NCI-H446 (cell line): Measurements from ENCODE around the gene UCK2.

Source experiments
- DNase-seq, 2 experiments: peaks; one replicate each; lab custom pipeline; 2025; lab: John Stamatoyannopoulos, UW

The UCK2 gene

DNA sequence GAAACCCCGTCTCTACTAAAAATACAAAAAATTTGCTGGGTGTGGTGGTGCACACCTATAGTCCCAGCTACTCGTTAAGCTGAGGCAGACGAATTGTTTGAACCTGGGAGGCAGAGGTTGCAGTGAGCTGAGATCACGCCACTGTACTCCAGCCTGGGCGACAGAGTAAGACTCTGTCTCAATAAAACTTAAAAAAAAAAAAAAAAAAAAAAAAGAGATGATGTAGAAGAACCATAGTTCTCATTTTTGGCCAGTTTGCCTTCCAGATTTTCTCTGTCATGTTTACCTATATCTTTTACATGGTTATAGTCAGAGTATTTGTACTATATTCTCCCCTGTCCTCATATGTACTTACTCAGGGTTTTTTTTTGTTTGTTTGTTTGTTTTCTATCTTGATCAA lies 53.6 kb downstream of the UCK2 start:
- DNase-seq, result no peak

DNA sequence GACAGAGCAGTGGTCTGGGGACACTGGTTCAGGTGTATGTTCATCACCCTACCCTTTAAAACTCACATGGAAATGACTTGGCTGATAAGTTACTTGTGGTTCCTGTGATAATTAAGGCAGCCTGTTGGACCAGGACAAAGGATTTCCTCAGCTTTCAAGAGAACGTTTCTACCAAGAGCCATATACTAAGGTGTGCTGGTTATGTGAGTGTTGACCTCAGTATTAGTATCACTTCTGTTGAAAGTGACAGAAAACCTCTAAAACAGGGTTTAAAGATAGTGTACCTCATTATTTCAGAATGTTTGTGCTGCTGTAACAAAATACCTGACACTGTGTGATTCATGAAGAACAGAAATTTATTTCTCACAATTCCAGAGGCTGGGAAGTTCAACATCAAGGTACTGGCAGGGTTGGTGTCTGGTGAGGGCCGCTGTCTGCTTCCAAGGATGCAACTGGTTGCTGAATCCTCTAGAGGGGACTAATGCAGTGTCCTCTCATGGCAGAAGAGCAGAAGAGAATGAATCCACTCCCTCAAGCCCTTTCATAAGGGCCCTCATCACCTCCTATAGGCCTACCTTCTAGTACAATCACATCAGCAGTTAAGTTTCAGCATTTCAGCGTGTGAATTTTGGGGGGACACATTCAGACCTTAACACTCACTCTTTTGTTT lies 54.9 kb downstream of the UCK2 start:
- DNase-seq, result no peak

DNA sequence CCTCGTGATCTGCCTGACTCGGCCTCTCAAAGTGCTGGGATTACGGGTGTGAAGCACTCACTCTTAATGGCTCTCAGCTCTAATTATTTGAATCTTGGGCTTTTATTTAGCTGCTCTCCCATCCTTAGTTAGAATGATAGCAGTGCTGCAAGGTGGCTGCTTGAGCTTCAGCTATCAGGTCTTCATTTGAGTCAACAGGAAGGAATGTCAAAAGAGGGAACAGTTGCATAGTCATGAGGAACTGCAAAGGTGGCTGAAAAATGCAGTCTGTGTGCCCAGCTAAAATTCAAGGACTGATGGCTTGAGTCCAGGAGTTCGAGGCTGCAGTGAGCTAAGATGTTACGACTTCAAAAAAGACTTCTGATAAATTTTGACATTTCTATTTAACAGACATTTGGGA lies 55.6 kb downstream of the UCK2 start:
- DNase-seq, result no peak

DNA sequence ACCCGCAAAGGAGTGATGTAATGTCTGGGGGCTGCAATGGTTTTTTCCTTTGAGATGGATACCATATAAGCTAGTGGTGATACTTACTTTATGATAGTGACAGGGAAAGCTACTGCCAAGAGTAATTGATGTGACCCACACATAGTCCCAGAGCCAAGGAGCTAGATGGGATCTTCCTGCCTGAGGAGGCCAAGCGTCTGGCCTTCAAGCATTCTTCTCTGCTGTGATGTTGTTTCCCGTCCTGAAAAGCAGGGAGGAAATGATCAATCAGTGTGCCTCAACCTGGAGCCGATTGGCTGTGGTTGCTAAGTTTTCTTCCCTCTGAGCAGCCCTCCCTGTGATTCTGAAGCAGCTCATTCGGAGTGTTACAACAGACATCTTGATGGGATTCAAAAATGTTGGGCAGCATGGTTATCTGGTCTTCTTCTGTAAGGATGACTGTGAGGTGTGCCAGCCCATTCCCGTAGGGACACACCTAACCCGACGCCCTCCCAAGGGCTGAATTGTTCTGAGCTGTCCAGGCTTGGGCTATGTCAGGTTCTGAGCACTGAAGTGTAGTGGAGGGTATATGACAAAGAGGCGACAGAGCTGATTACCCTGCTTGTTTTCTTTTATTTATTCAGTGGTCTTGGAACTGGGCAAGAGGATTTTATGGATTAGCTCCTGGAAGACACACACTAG lies 56.7 kb downstream of the UCK2 start:
- no peak for DNase-seq

DNA sequence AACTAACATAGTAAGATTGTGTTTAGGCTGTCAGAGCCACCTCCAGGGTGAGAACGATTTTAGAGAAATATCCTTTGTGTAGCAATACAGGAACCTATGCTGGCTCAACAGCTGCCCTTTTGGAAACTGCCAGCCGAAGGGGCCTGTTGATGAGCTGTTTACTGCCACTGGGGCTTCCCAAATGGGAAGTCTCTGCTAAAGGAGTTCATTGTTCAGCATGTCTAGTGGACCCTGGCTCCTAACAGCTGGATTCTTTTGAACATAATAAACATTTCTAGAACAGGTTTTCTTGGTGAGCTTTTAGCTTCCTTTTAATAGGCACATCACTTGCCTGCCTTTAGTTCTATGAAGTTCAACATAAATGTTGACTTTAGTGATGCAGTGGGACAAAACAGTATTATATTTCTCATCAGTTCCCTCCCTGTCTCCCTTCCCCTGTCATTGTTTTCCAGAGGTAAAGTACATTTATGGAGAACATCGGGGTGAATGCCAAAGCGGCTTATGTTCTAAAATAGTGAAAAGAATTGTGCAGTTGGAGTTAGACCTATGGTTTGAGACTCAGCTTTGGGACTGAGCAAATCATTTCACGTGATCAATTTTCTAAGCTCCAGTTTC lies 57.4 kb downstream of the UCK2 start:
- no peak for DNase-seq

DNA sequence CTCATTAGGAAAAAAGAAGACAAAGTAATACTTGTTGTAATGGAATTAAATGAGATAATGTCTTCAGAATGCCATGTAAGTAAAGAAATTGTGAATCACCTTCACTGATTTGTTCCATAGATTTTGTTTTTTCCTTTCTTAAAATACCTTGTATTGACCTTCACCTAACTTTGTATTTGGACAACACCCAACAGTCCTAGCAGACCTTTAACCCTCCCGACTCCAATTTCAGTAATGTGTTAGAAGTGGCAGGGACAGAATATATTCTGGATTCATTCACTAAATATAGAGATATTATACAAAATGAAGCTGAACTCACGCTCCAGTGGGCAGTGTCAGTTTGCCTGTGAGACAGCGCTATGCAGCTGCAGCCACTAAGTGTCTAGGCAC lies 57.9 kb downstream of the UCK2 start:
- DNase-seq, result no peak

DNA sequence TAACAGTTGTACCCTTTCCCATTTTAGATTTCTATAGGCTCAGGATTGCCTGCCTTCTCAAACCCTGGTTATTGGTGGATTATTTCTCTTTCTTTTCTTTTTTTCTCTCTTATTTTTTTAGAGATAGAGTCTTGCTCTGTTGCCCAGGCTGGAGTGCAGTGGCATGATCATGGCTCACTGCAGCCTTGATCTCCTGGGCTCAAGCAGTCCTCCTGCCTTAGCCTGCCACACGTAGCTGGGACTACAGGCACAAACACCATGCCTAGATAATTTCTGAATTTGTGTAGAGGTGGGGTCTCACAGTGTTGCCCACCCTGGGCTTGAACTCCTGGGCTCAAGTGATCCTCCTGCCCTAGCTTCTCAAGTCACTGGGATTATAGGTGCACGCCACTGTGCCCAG lies 58.8 kb downstream of the UCK2 start:
- no peak for DNase-seq

DNA sequence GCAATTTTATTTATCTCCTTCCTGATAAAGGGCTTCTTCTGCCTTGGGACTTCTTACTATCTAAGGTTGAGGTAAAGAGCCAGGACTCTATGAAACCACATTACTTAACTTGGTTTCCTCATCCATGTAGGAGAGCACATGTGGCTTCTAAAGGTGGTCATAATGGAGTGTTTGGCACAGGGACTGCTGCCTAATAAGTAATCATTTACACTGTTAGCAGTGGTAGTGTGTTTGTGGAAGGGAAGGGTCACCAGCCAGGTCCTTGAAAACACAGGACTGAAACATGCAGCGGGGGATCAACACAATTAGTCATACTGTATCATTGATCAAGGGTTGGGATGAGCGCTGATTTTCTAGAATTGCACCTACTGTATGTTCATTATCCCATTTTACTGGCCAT lies 59.6 kb downstream of the UCK2 start:
- DNase-seq, result no peak

DNA sequence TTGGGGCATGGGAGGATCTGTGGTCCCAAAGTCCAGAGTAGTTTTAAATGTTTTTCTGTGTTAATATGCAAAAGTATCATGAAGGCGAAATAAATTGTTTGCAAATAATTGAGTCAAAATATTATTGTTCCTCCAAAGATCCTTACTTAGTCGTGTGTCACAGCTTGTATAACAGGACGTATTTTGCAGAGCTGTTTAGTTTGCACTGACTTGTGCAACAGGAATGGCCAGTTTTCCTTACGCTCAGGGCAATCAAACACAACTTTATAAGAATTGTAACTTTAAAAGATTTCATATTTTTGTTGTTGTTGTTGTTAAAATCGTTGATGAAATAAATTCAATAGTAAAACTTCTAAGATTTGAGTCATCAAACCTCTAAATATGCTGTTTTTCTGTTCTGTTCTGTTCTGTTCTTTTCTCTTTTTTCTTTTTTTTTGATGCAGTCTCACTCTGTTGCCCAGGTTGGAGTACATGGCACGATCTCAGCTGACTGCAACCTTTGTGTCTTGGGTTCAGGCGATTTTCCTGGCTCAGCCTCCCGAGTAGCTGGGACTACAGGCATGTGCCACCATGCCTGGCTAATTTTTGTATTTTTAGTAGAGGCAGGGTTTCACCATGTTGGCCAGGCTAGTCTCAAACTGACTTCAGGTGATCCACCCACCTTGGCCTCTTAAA lies 60.6 kb downstream of the UCK2 start:
- no peak for DNase-seq

DNA sequence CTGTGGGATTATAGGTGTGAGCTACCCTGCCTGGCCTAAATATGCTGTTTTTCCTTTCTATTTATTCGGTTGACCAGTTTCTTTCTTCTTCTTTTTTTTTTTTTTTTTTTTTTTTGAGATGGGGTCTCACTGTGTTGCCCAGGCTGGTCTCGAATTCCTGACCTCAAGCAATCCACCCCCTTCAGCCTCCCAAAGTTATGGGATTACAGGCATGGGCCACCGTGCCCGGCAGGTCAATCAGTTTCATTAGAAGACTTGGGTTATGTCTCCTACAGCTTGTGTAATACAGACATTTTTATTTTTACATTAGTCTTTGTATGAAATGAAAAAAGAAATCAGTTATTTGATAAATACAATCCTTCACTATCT lies 61.1 kb downstream of the UCK2 start:
- no peak for DNase-seq

DNA sequence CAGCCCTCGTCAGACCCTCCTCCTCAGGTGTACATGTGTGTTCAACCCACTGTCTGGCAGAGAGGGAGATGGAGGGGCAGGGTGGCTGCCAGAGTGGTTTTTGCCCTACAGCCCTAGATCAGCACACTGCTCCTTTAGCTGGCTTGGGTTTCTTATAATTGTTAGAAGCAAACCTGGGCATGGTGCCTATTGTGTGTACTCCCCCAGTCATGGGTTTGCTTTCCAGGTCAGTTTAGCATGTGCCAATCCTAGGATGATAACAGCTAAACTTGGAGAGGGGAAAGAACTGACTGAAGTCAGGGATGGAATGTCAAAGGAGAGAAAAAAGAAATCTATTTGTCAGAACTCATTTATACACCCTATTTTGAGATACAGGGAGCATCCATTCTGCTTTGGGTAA lies 63.3 kb downstream of the UCK2 start:
- no peak for DNase-seq

DNA sequence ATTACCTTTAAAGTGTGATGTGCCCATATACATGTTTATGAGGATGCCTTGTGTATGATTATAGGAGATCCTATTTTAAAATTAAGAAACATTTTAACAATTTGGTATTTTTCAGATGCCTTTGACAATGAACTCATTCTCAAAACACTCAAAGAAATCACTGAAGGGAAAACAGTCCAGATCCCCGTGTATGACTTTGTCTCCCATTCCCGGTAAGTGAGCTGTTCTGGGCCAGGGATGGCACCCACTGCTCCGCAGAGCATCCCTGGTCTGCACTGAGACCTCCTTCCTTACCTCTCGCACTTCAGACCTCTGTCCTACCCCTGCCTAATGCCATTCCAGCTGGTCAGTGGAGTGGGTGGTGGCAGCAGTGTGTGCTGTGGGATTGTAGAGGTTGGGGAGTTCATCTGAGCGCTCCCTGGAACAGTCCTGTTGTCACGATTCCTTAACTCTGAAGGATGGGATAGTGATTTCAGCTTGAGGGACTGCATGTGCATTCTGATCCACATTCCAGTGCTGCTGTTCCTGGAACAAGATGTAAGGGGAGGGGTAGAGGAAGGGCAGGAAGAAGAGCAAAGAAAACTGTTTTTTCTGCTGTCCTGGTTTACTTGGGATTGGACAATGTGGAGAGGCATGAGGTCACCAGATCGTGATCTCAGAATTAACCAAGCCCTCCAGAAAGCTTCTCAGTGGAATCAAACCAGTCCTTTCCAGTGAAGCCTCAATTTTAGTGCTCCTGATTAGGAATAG lies 63.9 kb downstream of the UCK2 start:
- DNase-seq, result no peak

DNA sequence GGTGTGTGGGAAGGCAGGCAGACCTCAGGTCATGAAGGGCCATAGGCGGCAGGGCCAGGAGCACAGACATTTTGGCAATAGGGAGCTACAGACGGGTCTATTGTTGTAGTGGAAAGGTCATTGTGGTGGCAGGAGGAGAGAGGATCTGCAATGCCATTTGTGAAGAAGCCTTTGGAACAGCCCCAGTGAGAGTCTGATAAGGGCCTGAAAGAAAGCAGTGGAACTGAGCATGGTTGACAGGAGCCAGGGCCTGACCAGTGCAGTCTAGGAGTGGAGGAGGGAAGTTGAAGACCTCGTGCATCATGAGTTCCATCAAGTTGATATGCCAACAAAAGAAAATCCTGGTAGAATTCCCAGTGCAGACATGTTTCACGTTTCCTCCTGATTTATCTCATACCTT lies 65.5 kb downstream of the UCK2 start:
- DNase-seq, result no peak

DNA sequence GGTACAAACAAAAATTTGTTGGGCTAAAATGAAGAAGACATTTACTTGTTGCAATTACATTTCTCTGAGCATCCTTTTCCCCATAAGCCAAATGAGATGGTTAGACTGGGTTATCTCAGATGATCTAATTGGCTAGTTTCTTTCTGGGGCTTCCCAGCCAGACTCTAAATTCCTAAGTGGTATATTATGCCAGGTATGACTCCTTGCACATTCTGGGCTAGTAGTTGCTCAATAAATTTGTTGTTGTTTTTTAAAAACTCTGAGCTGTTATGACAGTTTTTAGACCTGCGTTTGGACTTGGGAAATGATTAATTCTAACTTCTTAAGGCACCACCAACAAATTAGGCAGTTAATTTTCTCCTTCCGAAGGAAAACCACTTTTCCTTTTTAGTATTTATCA lies 66.1 kb downstream of the UCK2 start:
- no peak for DNase-seq

DNA sequence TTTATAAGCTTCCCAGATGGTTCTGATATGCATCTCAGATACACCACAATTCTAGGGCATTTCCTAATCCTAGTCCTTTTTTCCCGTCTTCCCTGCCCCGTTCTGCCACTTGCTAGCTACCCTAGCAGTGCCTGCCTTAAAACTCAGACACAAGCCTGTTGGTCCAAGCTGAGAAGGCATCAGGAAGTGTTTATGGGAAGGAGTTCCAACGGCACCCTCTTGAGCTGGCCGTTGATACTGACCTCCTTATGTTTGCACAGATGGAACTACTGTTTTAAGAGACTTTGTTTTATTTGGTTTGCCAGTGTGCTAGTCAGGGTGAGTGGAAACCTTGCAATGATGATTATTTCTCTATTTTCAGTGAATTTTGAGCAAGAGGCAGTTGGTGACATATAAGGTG lies 67.2 kb downstream of the UCK2 start:
- DNase-seq, result no peak

DNA sequence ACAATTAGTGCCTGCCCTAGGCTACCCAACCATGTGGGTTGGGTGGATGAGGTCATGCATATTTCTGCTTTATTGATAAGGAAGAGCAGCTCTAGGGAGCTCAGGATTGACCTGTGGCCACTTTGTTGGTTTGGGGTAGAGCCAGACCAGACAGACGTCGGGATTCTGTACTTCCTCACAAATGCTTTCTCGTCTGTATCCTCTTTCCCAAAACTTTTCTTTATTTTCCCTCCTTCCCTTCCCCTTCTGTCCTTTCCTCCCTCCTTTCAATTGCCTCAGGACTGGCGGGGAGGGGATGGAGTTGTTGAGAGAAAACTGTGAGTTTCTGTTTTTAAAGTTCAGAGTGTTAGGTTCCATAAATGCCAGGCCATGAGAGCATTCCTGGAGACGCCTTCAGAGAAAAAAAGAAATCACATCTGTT lies 68.0 kb downstream of the UCK2 start:
- no peak for DNase-seq

DNA sequence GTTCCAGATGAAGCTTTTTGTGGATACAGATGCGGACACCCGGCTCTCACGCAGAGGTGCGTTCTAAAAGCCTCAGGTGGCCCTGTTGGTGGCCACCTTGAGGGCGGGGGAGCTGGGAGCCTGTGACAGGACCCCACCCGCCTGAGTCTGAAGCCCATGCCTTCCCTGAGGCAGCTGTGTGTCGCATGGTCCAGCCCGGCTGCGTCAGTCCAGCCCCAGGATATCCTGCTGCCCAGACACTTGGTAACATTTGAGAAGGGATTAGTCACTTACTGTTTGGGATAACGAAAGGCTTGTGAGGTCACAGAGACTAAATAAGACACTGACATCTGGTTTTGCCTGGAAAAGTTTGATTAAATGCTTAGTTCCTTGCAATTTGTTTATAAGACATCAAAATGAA lies 68.9 kb downstream of the UCK2 start:
- no peak for DNase-seq

DNA sequence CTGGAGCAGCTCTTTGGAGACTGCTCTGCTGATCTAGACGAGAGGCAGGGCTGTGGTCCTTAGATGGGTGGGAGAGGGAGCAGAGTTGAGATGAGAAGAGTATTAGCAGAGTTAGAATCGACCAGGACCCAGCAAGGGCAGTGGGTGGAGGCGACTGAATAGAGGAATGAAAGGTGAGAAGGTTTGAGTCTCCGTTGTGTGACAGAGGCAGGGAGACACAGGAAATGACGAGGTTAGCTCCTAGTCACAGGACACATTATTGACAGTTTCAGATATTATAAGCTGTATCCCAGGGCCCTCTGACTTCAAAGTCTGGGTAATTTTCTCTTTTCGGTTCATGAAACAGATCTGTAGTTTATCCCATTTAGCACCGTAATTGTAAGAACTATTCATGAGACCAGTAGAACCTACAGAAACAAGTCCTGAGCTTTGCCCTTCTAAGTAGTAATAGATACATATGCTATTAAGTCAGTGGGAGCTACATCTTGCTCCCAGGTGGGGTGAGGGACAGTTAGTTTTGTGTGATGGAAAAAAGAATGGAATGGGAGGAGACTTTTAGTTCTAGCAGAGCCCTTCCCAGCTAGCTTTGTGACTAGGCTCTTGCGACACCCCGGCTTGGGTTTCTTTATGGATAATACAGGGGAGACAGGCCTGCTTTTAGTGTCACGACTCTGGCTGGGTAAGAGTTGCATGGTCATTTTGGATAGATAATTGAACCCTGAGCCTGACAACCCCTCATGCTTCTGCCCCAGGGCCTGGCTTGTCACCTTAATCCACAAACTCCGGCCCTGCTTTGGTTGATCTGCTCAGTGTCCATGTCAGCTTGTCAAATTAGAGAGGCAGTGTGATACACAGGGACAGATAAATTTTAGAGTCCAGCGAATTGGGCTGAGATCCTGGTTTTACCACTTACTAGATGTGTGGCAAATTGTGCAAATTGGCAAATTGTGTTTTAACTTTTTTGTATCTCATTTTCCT lies 70.2 kb downstream of the UCK2 start:
- DNase-seq, result no peak

DNA sequence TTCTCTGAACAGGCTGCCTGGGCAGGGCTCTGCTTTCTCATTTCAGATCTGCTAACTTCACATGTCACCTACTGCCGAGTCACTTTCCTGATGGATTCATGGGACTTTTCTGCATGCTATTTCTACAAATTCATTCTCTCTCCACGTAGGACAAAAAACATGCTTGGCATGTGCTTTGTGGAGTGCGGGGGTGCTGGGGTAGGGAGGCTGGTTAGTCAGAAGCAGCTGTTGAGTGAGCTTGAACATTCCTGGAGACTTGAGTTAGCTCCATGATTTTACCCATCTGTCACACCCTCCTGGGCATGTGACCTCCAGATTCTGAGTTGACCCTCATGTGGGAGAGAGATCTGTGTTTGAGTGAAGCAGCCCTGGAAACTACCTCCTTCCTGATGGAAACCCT lies 71.4 kb downstream of the UCK2 start:
- peak in 1 of 2 experiments; percentile 20 for DNase-seq

DNA sequence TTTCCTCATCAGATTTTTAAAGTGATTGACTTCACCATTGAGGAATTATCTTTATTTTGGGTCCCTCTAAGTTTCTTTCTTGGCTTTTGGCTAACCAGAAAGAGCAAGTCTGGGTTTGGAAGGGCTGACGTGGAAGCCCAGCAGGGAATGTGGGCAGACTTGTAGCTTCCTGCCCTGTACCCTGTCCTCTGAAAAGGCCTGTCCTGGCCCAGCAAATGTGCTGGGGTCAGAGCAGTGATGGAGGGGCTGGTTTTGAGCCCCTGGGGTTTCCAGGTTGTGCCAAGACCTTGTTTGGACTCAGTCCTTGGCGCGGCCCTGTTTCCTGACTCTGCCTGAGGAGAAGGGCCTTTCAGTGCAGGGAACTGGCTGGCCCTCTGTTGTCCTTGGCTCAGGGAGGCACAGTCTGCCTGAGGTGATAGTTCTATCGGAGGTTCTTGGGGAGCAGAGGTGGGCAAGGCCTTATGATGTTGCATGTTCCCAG lies 72.1 kb downstream of the UCK2 start:
- peak in 1 of 2 experiments; percentile 15 for DNase-seq
